CD4-positive, alpha-beta T cell treated with Interleukin-2 at 100 ng/mL for 4 hours (primary cell): Measurements from ENCODE around the gene RESP18.
A peak's percentile ranks its signal among the peaks of the same experiment; 100 is the strongest.
"Not testable (repeated sequence)": the region's sequence is repeated elsewhere in the genome, so short reads cannot be mapped to it uniquely, and the experiment has no call there.

Experiments used
- DNase-seq: peaks from one replicate; pipeline ENCODE4 v3.0.0-alpha.2; 2020; ENCODE audit warnings: low spot score

Gene RESP18

GRCh38 chr2:219291394-219291793, 41.1 kb downstream of the RESP18 start:
- no peak for DNase-seq

GRCh38 chr2:219290381-219291171, 42.0 kb downstream of the RESP18 start:
- no peak for DNase-seq

- no peak for DNase-seq
Measured at GRCh38 chr2:219289537-219290361, 42.8 kb downstream of the RESP18 start.

GRCh38 chr2:219289195-219289536, 43.4 kb downstream of the RESP18 start:
- no peak for DNase-seq

- no peak for DNase-seq
Measured at GRCh38 chr2:219287580-219288265, 44.8 kb downstream of the RESP18 start.

GRCh38 chr2:219287116-219287440, 45.5 kb downstream of the RESP18 start:
- DNase-seq: not testable (repeated sequence)

- DNase-seq: no peak
Measured at GRCh38 chr2:219286436-219287115, 46.0 kb downstream of the RESP18 start.

- no peak for DNase-seq
Measured at GRCh38 chr2:219285894-219286425, 46.6 kb downstream of the RESP18 start.

GRCh38 chr2:219285373-219285735, 47.2 kb downstream of the RESP18 start:
- no peak for DNase-seq

GRCh38 chr2:219284501-219285372, 47.8 kb downstream of the RESP18 start:
- no peak for DNase-seq

GRCh38 chr2:219282943-219283581, 49.5 kb downstream of the RESP18 start:
- DNase-seq: no peak

GRCh38 chr2:219282375-219282774, 50.2 kb downstream of the RESP18 start:
- no peak for DNase-seq

GRCh38 chr2:219281588-219281987, 51.0 kb downstream of the RESP18 start:
- no peak for DNase-seq

- no peak for DNase-seq
Measured at GRCh38 chr2:219280651-219281050, 51.9 kb downstream of the RESP18 start.

- DNase-seq: no peak
Measured at GRCh38 chr2:219279916-219280516, 52.5 kb downstream of the RESP18 start.

GRCh38 chr2:219279151-219279915, 53.2 kb downstream of the RESP18 start, which contains the start of gene DNAJB2:
Gene DNAJB2 (plus strand): TSS chr2:219279366. CDS start chr2:219279834, 468 bp downstream.
- peak; percentile 98 for DNase-seq

GRCh38 chr2:219278655-219279150, 53.8 kb downstream of the RESP18 start:
- DNase-seq: no peak

- peak; percentile 78 for DNase-seq
Measured at GRCh38 chr2:219277703-219278654, 54.6 kb downstream of the RESP18 start.
